HG02840 (cell line): ENCODE measurements around the gene PRKRIP1.
"Not testable (repeated sequence)": the region's sequence is repeated elsewhere in the genome, so short reads cannot be mapped to it uniquely, and the experiment has no call there.

Experiments
- ATAC-seq: cut with Tn5 transposase; IDR thresholded peaks from one replicate; pipeline ENCODE4 v1.9.1; 2021; ENCODE audit warnings: mild to moderate bottlenecking, moderate library complexity, moderate number of reproducible peaks; ENCODE audit not compliant: unreplicated experiment, low FRiP score

Gene PRKRIP1

GRCh38 chr7:102454932-102455331, 58.8 kb downstream of the PRKRIP1 start:
- not testable (repeated sequence) for ATAC-seq

- ATAC-seq: no peak
Measured at GRCh38 chr7:102455596-102455995, 59.4 kb downstream of the PRKRIP1 start.

- no peak for ATAC-seq
Measured at GRCh38 chr7:102456327-102456726, 60.2 kb downstream of the PRKRIP1 start.

DNA sequence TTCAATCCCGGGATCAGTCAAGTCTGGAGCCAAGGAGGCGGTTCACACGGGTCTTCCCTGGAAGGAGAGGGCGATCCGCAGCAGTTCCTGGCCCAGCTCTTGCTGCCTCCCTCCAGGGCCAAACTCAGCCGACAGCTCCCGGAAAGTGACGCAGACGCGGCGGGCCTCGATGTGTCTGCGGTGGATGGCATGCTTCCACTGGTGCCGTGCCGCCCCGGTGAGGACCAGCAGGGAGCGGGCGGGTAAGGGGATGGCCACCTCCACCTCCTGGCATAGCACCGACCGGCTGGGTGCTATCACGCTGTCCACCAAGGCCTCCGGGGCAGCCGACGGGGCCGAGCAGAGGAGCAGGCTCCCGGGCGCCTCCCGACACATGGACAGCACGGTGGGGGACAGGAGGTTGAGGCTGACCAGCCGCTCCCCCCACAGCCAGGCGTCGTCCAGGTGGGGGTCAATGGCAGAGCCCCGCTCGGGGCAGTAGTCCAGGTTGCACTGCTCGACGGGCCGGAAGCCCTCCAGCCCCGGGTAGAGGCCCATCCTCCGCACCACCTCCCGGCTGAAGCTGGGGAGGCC, 61.3 kb downstream of the PRKRIP1 start:
- no peak for ATAC-seq

DNA sequence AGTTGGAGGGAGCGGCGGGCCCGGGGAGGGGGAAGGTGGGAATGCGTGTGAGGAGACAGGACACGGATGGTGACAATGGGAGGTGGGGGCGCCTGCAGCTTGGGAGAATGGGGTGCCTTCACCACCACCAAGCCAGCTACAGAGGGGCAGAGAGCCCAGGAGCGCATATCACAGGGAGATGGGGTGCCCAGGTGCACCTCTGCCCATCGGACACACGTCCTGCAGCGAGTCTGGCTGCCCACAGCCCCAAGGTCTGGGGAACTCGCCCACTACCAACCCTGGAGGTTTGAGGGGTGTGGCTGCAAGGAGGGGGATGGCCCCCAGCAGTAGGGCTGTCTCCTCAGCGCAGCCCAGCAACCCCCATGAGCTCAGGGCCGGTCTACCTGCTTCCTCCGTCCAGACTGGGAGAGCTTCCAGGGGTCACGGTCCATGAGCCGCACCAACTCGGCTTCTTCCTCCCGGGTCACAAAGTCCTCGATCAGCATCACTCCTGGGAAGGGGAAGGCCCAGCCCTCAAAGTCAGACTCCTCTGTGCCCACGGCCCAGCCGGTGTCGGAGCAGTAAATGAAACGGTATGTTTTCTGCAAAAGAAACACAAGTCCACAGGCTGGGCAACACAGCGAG, 63.2 kb downstream of the PRKRIP1 start:
- no peak for ATAC-seq

DNA sequence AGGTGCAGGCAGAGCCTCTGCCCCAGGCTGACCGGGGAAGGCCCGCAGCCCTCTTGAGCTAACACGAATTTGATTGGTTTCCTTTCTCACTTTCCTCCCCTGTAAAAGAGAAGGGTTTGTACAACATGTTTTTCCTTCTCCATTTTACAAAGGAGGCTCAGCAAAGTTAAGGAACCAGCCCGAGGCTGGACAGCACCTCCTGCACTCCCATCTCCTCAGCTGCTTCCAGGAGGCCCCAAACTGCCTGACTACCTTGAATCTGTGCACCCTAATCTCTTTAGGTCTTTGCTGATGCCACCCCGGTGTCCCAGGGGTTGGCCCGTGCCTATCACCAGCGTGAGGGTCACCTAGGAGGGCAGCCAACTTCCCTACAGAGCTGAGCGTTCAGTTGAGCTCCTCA, 64.3 kb downstream of the PRKRIP1 start:
- ATAC-seq: no peak

GRCh38 chr7:102463841-102464576, 67.8 kb downstream of the PRKRIP1 start:
- peak; percentile 5 for ATAC-seq

- ATAC-seq: peak; percentile 90
Measured at GRCh38 chr7:102464577-102465280, 68.6 kb downstream of the PRKRIP1 start, which contains the start of the genes ALKBH4 and LRWD1. Gene ALKBH4, minus strand, starts transcription at chr7:102464863. Its CDS starts 27 bp downstream, at chr7:102464836. Gene LRWD1, plus strand, starts transcription at chr7:102464984. Its CDS starts 97 bp downstream, at chr7:102465081.

GRCh38 chr7:102466097-102466496, 69.9 kb downstream of the PRKRIP1 start:
- ATAC-seq: no peak

- ATAC-seq: no peak
Measured at GRCh38 chr7:102467581-102468477, 71.7 kb downstream of the PRKRIP1 start.

GRCh38 chr7:102468478-102469350, 72.6 kb downstream of the PRKRIP1 start:
- ATAC-seq: no peak

- no peak for ATAC-seq
Measured at GRCh38 chr7:102469351-102469971, 73.3 kb downstream of the PRKRIP1 start.

- no peak for ATAC-seq
Measured at GRCh38 chr7:102469972-102470825, 74.0 kb downstream of the PRKRIP1 start.

DNA sequence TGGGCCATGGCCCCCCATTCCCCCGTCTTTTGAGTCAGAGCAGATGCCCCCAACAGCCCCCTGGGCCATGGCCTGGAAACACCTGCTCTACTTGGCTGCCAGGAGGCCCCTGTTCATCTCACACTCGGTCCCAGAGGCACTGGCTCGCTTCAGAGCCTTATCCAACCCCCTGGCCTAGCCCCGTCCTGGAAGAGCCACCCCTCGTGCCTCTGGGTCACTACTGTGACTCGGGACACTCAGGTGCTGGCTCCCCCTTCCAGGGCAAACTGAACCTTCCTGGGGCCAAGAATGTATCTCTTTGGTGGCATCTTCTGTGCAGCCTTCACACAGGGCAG, 75.6 kb downstream of the PRKRIP1 start:
- no peak for ATAC-seq

DNA sequence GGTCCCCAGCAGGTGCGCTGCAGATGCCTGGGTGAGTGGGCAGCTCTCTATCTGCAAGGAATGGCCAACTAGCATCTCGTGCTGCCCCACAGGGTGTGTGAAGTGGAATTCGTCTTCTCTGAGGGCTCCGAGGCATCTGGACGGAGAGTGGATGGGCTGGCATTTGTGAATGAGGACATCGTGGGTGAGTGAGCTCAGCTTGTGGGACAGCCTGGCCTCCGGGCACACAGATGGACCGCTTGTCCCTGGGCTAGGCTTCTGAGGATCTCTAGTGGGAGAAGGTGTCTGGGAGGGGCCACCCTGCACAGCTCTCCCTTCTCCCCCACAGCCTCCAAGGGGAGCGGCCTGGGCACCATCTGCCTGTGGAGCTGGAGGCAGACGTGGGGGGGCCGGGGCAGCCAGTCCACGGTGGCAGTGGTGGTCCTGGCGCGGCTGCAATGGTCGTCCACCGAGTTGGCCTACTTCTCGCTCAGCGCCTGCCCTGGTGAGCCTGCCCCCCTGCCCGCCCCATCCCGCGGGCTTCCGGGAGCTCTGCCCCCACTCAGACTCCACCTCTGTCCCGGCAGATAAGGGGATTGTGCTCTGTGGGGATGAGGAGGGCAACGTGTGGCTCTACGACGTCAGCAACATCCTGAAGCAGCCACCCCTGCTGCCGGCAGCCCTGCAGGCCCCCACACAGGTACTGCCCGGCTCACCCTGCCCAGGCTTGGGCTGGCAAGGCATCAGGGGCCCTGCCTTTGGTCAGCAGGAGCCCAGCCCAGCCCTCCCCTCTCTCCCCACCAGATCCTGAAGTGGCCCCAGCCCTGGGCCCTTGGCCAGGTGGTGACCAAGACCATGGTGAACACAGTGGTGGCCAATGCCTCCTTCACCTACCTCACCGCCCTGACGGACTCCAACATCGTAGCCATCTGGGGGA, 76.2 kb downstream of the PRKRIP1 start:
- ATAC-seq: no peak

DNA sequence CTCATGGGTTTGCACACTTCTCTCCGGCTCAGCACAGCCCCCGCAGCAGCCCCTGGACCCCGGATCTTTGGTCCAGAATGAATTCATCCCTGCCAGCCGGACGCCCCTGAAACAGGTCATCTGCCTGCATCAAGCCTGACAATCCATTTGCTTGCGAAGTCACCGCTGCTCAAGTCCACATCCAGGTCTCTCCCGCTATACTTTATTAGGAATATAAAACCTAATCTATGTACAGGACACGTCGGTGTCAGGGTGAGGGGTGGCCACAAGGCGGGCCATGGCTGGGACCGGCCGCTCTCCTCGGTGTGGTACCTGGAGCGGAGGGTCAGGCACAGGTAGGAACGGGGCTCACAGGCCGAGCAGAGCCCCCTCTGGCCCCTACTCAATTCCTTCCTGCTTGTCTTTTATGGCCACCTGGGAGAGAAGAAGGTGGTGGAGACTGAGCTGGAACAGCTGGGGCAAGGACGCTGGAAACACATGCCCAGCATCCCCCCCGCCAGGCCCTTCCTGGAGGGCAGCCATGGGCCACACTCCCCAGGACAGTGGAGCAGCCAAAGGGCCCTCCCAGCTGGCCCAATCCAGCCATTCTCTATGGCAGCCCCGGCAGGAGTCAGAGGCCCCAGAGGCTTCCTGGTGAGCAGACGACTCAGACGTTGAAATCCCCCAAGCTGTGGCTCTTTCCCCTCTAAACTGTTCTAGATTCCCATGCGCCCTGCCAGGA, 77.3 kb downstream of the PRKRIP1 start:
- no peak for ATAC-seq
